Measurements from ENCODE around the gene DDHD1.
A peak's percentile ranks its signal among the peaks of the same experiment; 100 is the strongest.
"Not testable (repeated sequence)": the region's sequence is repeated elsewhere in the genome, so short reads cannot be mapped to it uniquely, and the experiment has no call there.

DDHD1 gene

DNA sequence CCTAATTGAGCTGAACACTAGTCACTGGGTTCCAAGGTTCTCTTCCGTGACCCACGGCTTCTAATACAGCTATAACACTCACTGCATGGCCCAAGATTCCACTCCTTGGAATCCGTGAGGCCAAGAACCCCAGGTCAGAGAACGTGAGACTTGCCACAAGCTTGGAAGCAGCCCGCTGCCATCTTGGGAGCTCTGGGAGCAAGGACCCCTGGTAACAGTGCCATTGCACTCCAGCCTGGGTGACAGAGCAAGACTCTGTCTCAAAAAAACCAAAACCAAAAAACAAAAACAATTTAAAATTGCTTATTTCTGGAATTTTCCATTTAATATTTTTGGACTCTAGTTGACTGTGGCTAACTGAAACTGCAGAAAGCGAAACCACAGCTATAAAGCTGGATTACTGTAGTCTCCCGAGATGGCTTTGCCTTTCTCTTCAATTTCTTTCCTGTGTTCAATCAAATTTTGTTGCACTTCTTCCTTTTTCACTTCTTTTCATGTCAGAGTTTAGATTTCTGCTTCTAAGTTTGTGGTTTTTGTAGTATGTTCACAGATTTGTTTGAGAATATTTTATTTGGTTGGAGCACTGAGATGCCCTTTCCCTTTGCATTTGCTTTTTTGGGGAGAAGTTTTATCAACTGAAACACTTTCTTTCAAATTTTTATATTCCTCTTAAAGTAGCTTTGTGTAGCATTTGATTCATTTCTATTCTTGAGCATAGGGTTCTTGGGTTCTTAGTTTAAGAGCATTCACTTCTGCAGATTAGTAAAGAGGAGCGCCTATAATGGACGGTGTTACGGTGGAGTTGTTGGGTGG, 44.6 kb downstream of the DDHD1 start:
- H3K36me3 ChIP-seq (ENCODE audit: control insufficient read depth, insufficient read depth, low read length), result no peaks in the 10 kb centered on the region; the same call in 1 of the 2 replicates
- no peak for DNase-seq (ENCODE audit: extremely low read depth, insufficient read length)
- no peaks in the 10 kb centered on the region for H3K27me3 ChIP-seq (replicated peaks; ENCODE audit: control insufficient read depth, insufficient read depth, low read length)
- TF ChIP-seq, protein P1, sequence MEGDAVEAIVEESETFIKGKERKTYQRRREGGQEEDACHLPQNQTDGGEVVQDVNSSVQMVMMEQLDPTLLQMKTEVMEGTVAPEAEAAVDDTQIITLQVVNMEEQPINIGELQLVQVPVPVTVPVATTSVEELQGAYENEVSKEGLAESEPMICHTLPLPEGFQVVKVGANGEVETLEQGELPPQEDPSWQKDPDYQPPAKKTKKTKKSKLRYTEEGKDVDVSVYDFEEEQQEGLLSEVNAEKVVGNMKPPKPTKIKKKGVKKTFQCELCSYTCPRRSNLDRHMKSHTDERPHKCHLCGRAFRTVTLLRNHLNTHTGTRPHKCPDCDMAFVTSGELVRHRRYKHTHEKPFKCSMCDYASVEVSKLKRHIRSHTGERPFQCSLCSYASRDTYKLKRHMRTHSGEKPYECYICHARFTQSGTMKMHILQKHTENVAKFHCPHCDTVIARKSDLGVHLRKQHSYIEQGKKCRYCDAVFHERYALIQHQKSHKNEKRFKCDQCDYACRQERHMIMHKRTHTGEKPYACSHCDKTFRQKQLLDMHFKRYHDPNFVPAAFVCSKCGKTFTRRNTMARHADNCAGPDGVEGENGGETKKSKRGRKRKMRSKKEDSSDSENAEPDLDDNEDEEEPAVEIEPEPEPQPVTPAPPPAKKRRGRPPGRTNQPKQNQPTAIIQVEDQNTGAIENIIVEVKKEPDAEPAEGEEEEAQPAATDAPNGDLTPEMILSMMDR (IDR thresholded peaks at IDR 0.05; ENCODE audit: insufficient read depth, low read length, poor library complexity, severe bottlenecking), result no peak
- peak overlapping the region; percentile 54 for H3K4me3 ChIP-seq (replicated peaks; ENCODE audit: low read depth, low read length)

DNA sequence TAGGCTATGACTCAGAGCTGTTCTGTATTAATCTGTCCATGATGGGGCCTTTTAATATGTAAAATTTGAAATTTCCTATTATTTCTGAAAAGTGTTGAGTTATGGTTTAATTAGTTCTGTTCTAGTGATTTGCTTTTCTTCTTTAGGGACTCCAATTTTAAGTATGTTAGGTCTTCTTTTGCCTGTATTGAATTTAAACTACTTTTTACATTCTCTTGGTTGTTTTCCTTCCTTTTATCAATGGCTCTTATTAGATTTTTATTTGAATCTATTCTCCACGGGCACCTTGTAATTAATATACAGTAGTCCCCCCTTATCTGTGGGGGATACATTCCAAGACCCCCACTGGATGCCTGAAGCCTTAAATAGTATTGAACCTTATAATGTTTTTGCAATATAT, 46.4 kb downstream of the DDHD1 start:
- no peak for DNase-seq (ENCODE audit: extremely low read depth, insufficient read length)
- Histone ChIP-seq H3K4me3 (replicated peaks; ENCODE audit: low read depth, low read length) (no peak overlapping the region), H3K27me3 (replicated peaks; ENCODE audit: control insufficient read depth, insufficient read depth, low read length) (no peaks in the 10 kb centered on the region), H3K36me3 (ENCODE audit: control insufficient read depth, insufficient read depth, low read length) (no peaks in the 10 kb centered on the region)
- TF ChIP-seq, protein P1 (IDR thresholded peaks at IDR 0.05; ENCODE audit: insufficient read depth, low read length, poor library complexity, severe bottlenecking), result no peak

DNA sequence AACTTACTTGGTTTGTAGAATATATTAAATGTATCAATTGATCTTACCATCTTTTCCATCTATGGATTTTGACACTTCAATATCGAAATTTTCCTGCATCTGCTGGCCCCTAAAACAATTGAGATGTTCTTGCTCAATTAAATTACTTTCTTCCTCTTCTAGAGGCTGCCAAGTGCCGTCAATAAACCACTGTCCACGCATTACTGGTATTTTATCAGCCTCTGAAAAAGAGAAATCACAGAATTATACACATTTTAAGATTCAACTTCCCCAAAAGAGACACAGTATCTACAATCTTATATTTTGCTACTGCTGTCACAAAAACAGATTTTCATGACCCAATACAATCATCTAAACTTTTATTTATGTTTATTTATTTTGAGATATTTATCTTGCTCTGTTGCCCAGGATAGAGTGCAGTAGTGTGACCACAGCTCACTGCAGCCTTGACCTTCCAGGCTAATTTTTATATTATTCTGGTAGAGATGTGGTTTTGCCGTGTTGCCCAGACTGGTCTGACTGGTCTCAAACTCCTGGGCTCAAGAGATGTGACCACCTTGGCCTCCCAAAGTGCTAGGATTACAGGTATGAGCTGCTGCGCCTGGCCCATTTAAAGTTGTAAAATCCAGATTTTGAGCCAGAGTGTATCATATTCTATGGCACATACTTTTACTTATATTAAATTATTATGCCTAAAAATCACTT, 49.3 kb downstream of the DDHD1 start:
- no peaks in the 10 kb centered on the region for H3K27me3 ChIP-seq (replicated peaks; ENCODE audit: control insufficient read depth, insufficient read depth, low read length)
- TF ChIP-seq, protein P1 (IDR thresholded peaks at IDR 0.05; ENCODE audit: insufficient read depth, low read length, poor library complexity, severe bottlenecking), result no peak
- H3K4me3 ChIP-seq (replicated peaks; ENCODE audit: low read depth, low read length), result no peak overlapping the region
- H3K36me3 ChIP-seq (ENCODE audit: control insufficient read depth, insufficient read depth, low read length), result no peaks in the 10 kb centered on the region
- no peak for DNase-seq (ENCODE audit: extremely low read depth, insufficient read length)

DNA sequence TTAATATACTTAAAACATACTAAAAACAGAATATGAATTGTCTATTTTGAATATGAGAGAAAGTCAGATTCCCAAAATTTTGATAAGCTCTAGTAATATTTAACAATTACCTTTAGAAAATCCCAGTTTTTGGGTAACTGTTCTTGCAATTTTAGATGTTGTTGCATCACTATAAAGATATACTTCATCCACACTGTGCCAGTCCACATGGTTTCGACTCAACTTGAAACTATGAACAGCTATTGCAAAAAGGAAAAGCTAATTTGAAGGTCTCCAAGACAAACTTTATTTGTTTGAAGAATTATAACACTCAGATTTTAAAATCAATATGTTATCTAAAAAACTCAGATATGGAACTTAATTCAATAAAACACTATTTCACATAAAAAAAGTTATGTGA, 59.9 kb downstream of the DDHD1 start:
- no peaks in the 10 kb centered on the region for H3K36me3 ChIP-seq (ENCODE audit: control insufficient read depth, insufficient read depth, low read length)

DNA sequence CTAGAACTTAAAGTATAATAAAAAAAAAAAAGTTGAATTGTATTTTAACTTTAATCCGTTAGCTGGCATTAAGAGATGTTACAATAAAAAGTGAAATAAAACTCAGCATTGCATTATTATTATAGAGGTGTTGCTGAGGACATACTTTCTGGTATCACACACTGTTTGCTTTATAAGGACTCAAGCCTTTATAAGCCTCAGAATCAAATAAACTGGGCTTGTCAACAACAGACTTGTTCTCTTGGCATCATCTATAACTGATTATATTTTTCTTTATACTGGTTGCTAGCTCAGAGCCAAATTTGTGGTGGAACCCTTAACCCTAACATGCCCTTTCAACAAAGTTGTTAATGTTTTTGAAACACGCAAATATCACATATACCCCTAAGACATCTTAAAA, 62.3 kb downstream of the DDHD1 start:
- DNase-seq (ENCODE audit: extremely low read depth, insufficient read length), result no peak
- TF ChIP-seq, protein P1 (IDR thresholded peaks at IDR 0.05; ENCODE audit: insufficient read depth, low read length, poor library complexity, severe bottlenecking), result no peak
- Histone ChIP-seq H3K27me3 (replicated peaks; ENCODE audit: control insufficient read depth, insufficient read depth, low read length) (no peaks in the 10 kb centered on the region), H3K36me3 (ENCODE audit: control insufficient read depth, insufficient read depth, low read length) (no peaks in the 10 kb centered on the region), H3K4me3 (replicated peaks; ENCODE audit: low read depth, low read length) (no peak overlapping the region)

More for the DNA sequence above, 59.9 kb downstream of the DDHD1 start:
- no peaks in the 10 kb centered on the region for H3K27me3 ChIP-seq (replicated peaks; ENCODE audit: control insufficient read depth, insufficient read depth, low read length)
- TF ChIP-seq, protein P1 (IDR thresholded peaks at IDR 0.05; ENCODE audit: insufficient read depth, low read length, poor library complexity, severe bottlenecking), result no peak
- no peak overlapping the region for H3K4me3 ChIP-seq (replicated peaks; ENCODE audit: low read depth, low read length)
- DNase-seq (ENCODE audit: extremely low read depth, insufficient read length), result no peak

DNA sequence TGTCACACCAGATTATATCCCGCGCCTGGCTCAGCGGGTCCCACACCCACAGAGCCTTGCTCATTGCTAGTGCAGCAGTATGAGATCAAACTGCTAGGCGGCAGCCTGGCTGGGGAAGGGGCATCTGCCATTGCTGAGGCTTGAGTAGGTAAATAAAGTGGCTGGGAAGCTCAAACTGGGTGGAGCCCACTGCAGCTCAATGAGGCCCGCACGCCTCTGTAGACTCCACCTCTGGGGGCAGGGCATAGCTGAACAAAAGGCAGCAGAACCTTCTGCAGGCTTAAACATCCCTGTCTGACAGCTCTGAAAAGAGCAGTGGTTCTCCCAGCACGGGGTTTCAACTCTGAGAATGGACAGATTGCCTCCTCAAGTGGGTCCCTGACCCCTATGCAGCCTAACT, 68.2 kb downstream of the DDHD1 start:
- H3K27me3 ChIP-seq (replicated peaks; ENCODE audit: control insufficient read depth, insufficient read depth, low read length); H3K36me3 ChIP-seq (ENCODE audit: control insufficient read depth, insufficient read depth, low read length); H3K4me3 ChIP-seq (replicated peaks; ENCODE audit: low read depth, low read length); DNase-seq (ENCODE audit: extremely low read depth, insufficient read length): not testable (repeated sequence)

All from GM06990 (cell line).